ENCODE results near the gene DDR2. TPM values are rescaled to one million over a fixed set of nuclear protein-coding genes. Genes with fewer than 3 reads are reported as not detected.

Gene DDR2
- total RNA-seq, 1 donor from 2014 or later: 0.69 TPM

- no peak for TF ChIP-seq EZH2phosphoT487 (IDR thresholded peaks at IDR 0.05)
- no peak for TF ChIP-seq CTCF (IDR thresholded peaks at IDR 0.05)
- TF ChIP-seq EZH2 (IDR thresholded peaks at IDR 0.05): no peak
- no peak overlapping the region for H3K4me2 ChIP-seq
- no peak overlapping the region for H3K9ac ChIP-seq
- H3K27me3 ChIP-seq: no peaks in the 10 kb centered on the region
- peaks cover 2% of the 10 kb centered on the region for H3K27me3 Mint-ChIP-seq (ENCODE audit: insufficient read depth, low read depth)
- no peaks in the 10 kb centered on the region for H3K4me1 ChIP-seq
- H4K20me1 ChIP-seq (ENCODE audit: low read depth): no peaks in the 10 kb centered on the region
- peak overlapping the region; percentile 19 for H3K27ac Mint-ChIP-seq
- H3K9me3 ChIP-seq (ENCODE audit: low read depth): no peaks in the 10 kb centered on the region
- H2AFZ ChIP-seq (replicated peaks): no peak overlapping the region
- H3F3A ChIP-seq (ENCODE audit: low read depth): no peaks in the 10 kb centered on the region
- no peaks in the 10 kb centered on the region for H3K79me2 ChIP-seq (ENCODE audit: low read depth)
- no peaks in the 10 kb centered on the region for H3K36me3 Mint-ChIP-seq
- H3K36me3 ChIP-seq: no peaks in the 10 kb centered on the region
- no peak overlapping the region for H3K4me3 ChIP-seq
- H3K27ac ChIP-seq: no peak overlapping the region
- DNase-seq (ENCODE audit: low spot score): no peak
- H3K4me1 Mint-ChIP-seq: peaks cover 30% of the 10 kb centered on the region
- no peaks in the 10 kb centered on the region for H3K9me3 Mint-ChIP-seq
- H3K4me3 Mint-ChIP-seq: no peak overlapping the region
Measured at GRCh38 chr1:162635418-162635817, 3.2 kb downstream of the DDR2 start.

- peaks cover 2% of the 10 kb centered on the region for H3K27me3 Mint-ChIP-seq (ENCODE audit: insufficient read depth, low read depth)
- Histone ChIP-seq H3K27me3 (no peaks in the 10 kb centered on the region), H3K9ac (no peak overlapping the region), H3K4me3 (no peak overlapping the region), H3K4me2 (no peak overlapping the region), H3K79me2 (ENCODE audit: low read depth) (no peaks in the 10 kb centered on the region), H4K20me1 (ENCODE audit: low read depth) (no peaks in the 10 kb centered on the region), H3F3A (ENCODE audit: low read depth) (no peaks in the 10 kb centered on the region), H3K9me3 (ENCODE audit: low read depth) (no peaks in the 10 kb centered on the region), H3K27ac (no peak overlapping the region), H3K4me1 (no peaks in the 10 kb centered on the region), H2AFZ (replicated peaks) (no peak overlapping the region), H3K36me3 (no peaks in the 10 kb centered on the region)
- no peaks in the 10 kb centered on the region for H3K36me3 Mint-ChIP-seq
- no peak for TF ChIP-seq EZH2phosphoT487 (IDR thresholded peaks at IDR 0.05)
- no peak overlapping the region for H3K4me3 Mint-ChIP-seq
- H3K27ac Mint-ChIP-seq: no peak overlapping the region
- DNase-seq (ENCODE audit: low spot score): no peak
- peaks cover 6% of the 10 kb centered on the region for H3K4me1 Mint-ChIP-seq
- no peaks in the 10 kb centered on the region for H3K9me3 Mint-ChIP-seq
Measured at GRCh38 chr1:162639718-162640117, 7.5 kb downstream of the DDR2 start.

- H3K4me3 Mint-ChIP-seq: no peak overlapping the region
- H3K27ac ChIP-seq: no peak overlapping the region
- no peaks in the 10 kb centered on the region for H3K36me3 Mint-ChIP-seq
Measured at GRCh38 chr1:162641114-162641513, 8.8 kb downstream of the DDR2 start.

GRCh38 chr1:162644986-162645314, 12.7 kb downstream of the DDR2 start:
- H3K27ac Mint-ChIP-seq: no peak overlapping the region
- H3K4me1 Mint-ChIP-seq: peaks cover 20% of the 10 kb centered on the region

More at GRCh38 chr1:162641114-162641513, 8.8 kb downstream of the DDR2 start:
- Histone ChIP-seq H3K4me3 (no peak overlapping the region), H3K4me2 (no peak overlapping the region), H3K4me1 (no peaks in the 10 kb centered on the region), H4K20me1 (ENCODE audit: low read depth) (no peaks in the 10 kb centered on the region), H3K9me3 (ENCODE audit: low read depth) (no peaks in the 10 kb centered on the region), H3K79me2 (ENCODE audit: low read depth) (no peaks in the 10 kb centered on the region), H3K27me3 (no peaks in the 10 kb centered on the region), H3K9ac (no peak overlapping the region), H3F3A (ENCODE audit: low read depth) (no peaks in the 10 kb centered on the region), H2AFZ (replicated peaks) (no peak overlapping the region), H3K36me3 (no peaks in the 10 kb centered on the region)
- Mint-ChIP-seq H3K27ac (no peak overlapping the region), H3K4me1 (no peaks in the 10 kb centered on the region), H3K9me3 (no peaks in the 10 kb centered on the region), H3K27me3 (ENCODE audit: insufficient read depth, low read depth) (peaks cover 2% of the 10 kb centered on the region)
- TF ChIP-seq EZH2 (IDR thresholded peaks at IDR 0.05): no peak
- no peak for TF ChIP-seq EZH2phosphoT487 (IDR thresholded peaks at IDR 0.05)
- no peak for TF ChIP-seq CTCF (IDR thresholded peaks at IDR 0.05)
- DNase-seq (ENCODE audit: low spot score): no peak

More at GRCh38 chr1:162644986-162645314, 12.7 kb downstream of the DDR2 start:
- no peak for DNase-seq (ENCODE audit: low spot score)
- Histone ChIP-seq H3K4me3 (no peak overlapping the region), H3F3A (ENCODE audit: low read depth) (no peaks in the 10 kb centered on the region), H3K9ac (no peak overlapping the region), H3K9me3 (ENCODE audit: low read depth) (no peaks in the 10 kb centered on the region), H3K4me1 (peaks cover 12% of the 10 kb centered on the region), H3K79me2 (ENCODE audit: low read depth) (no peaks in the 10 kb centered on the region), H3K36me3 (no peaks in the 10 kb centered on the region), H4K20me1 (ENCODE audit: low read depth) (no peaks in the 10 kb centered on the region), H3K4me2 (no peak overlapping the region), H3K27ac (no peak overlapping the region), H3K27me3 (no peaks in the 10 kb centered on the region), H2AFZ (replicated peaks) (no peak overlapping the region)
- no peak for TF ChIP-seq CTCF (IDR thresholded peaks at IDR 0.05)
- no peak for TF ChIP-seq EZH2 (IDR thresholded peaks at IDR 0.05)
- TF ChIP-seq EZH2phosphoT487 (IDR thresholded peaks at IDR 0.05): no peak
- Mint-ChIP-seq H3K36me3 (no peaks in the 10 kb centered on the region), H3K9me3 (no peaks in the 10 kb centered on the region), H3K27me3 (ENCODE audit: insufficient read depth, low read depth) (peaks cover 4% of the 10 kb centered on the region), H3K4me3 (no peak overlapping the region)
